GM12878 (cell line): ENCODE results near the gene PATJ. TPM values are rescaled to one million over a fixed set of nuclear protein-coding genes. Genes with fewer than 3 reads are reported as not detected.

ENCODE experiments used
- ATAC-seq: fragments of 200-7000 bp; cut with Tn5 transposase; 3 replicates; pipeline ENCODE4 v1.9.1; 2020; ENCODE audit warnings: mild to moderate bottlenecking, moderate library complexity
- BruUV-seq: library from RNA; stranded (reverse); fragments of 400-500 nt; replicated peaks from 2 replicates; lab custom pipeline; 2021; lab: Mats Ljungman, UMichigan
- CTCF ChIA-PET: fragments of 300-600 bp; sonication (Branson Sonifier 250); formaldehyde crosslinking; extraction: SDS; loops from one replicate; lab custom pipeline; 2021; ENCODE audit warnings: inconsistent platforms; lab: Yijun Ruan, JAX
- POLR2A ChIA-PET: fragments of 350-600 bp; formaldehyde crosslinking; extraction: SDS; loops from one replicate; lab custom pipeline; 2021; ENCODE audit warnings: inconsistent platforms; lab: Charles Lee
- RAD21 ChIA-PET: fragments of 300-600 bp; sonication (Branson Sonifier 250); formaldehyde crosslinking; loops from one replicate; lab custom pipeline; 2023; ENCODE audit warnings: antibody characterized with exemption; ENCODE audit not compliant: unreplicated experiment; lab: Charles Lee
- SMC1A ChIA-PET: fragments of 300-600 bp; sonication (Branson Sonifier 250); formaldehyde crosslinking; loops from one replicate; lab custom pipeline; 2023; ENCODE audit not compliant: unreplicated experiment, uncharacterized antibody; lab: Charles Lee
- DNase-seq: peaks from one replicate; pipeline ENCODE4 v3.0.0-alpha.2; 2011; ENCODE audit warnings: low read depth, low spot score
- FAIRE-seq: peaks from 3 replicates; lab custom pipeline; 2011; peaks lifted over from hg19 to GRCh38; lab: Jason Lieb, UNC
- H2AFZ ChIP-seq: 2 replicates; pipeline ENCODE4 v1.6.0; 2011; ENCODE audit warnings: low read depth, low read length, control low read depth; ENCODE audit not compliant: control insufficient read depth
- H3K27ac ChIP-seq: 2 replicates; pipeline ENCODE4 v1.5.1; 2011; ENCODE audit warnings: control low read depth; ENCODE audit not compliant: control insufficient read depth, insufficient read depth
- H3K27me3 ChIP-seq, 2 experiments: replicated peaks in 1 of 2; 2 replicates each; pipeline versions ENCODE4 v1.6.0 to v1.6.1; 2011; ENCODE audit warnings: low read length in 1 of 2; ENCODE audit not compliant: control insufficient read depth in 2 of 2, insufficient read depth in 2 of 2
- H3K36me3 ChIP-seq, 2 experiments: 2 replicates each; pipeline ENCODE4 v1.5.1; 2011; ENCODE audit warnings: low read length in 1 of 2; ENCODE audit not compliant: control insufficient read depth in 2 of 2, insufficient read depth in 2 of 2
- H3K4me1 ChIP-seq: 2 replicates; pipeline ENCODE4 v1.6.1; 2011; ENCODE audit warnings: mild to moderate bottlenecking, low read length, moderate library complexity, mixed read lengths; ENCODE audit not compliant: control insufficient read depth, insufficient read depth
- H3K4me2 ChIP-seq: 2 replicates; pipeline ENCODE4 v1.6.0; 2011; ENCODE audit warnings: control low read depth; ENCODE audit not compliant: control insufficient read depth, insufficient read depth
- H3K4me3 ChIP-seq: fragments of 200-600 bp; sonication (generic); 2 replicates; pipeline ENCODE4 v1.5.1; 2016
- H3K79me2 ChIP-seq: 2 replicates; pipeline ENCODE4 v1.6.0; 2011; ENCODE audit warnings: low read length; ENCODE audit not compliant: control insufficient read depth, insufficient read depth
- H3K9ac ChIP-seq: 2 replicates; pipeline ENCODE4 v1.8.0; 2011; ENCODE audit warnings: low read length, control low read depth, mixed read lengths; ENCODE audit not compliant: control insufficient read depth, insufficient read depth
- H3K9me3 ChIP-seq: replicated peaks from 3 replicates; pipeline ENCODE4 v1.5.1; 2011; ENCODE audit warnings: mild to moderate bottlenecking, low read length; ENCODE audit not compliant: control insufficient read depth, insufficient read depth
- H4K20me1 ChIP-seq: 2 replicates; pipeline ENCODE4 v1.6.0; 2011; ENCODE audit not compliant: control insufficient read depth, insufficient read depth
- CBX3 ChIP-seq: fragments of 200-600 bp; sonication (generic); IDR thresholded peaks from 2 replicates; pipeline ENCODE4 v1.6.1; 2016; ENCODE audit warnings: low read depth, borderline replicate concordance
- E4F1 ChIP-seq: fragments of 450-650 bp; IDR thresholded peaks from 2 replicates; pipeline ENCODE4 v1.6.1; 2018; ENCODE audit warnings: borderline replicate concordance, mild to moderate bottlenecking; ENCODE audit not compliant: partially characterized antibody
- ELK1 ChIP-seq: IDR thresholded peaks from 2 replicates; pipeline ENCODE4 v1.6.1; 2012; ENCODE audit warnings: low read depth, low read length, improper control_type of control experiment
- HSF1 ChIP-seq: fragments of 150-350 bp; IDR thresholded peaks from 2 replicates; pipeline ENCODE4 v1.6.1; 2014; ENCODE audit warnings: mild to moderate bottlenecking, low read depth, low read length
- MXI1 ChIP-seq: fragments of 150-350 bp; IDR thresholded peaks from 2 replicates; pipeline ENCODE4 v1.6.1; 2011; ENCODE audit warnings: low read depth, mild to moderate bottlenecking, inconsistent platforms, low read length, improper control_type of control experiment
- NRF1 ChIP-seq: conservative IDR thresholded peaks from 2 replicates; pipeline ENCODE4 v1.6.1; 2011; ENCODE audit warnings: mild to moderate bottlenecking, low read depth, low read length, improper control_type of control experiment
- POLR2AphosphoS2 ChIP-seq: IDR thresholded peaks from 2 replicates; pipeline ENCODE4 v1.6.1; 2011; ENCODE audit warnings: low read depth, mild to moderate bottlenecking, low read length, improper control_type of control experiment, moderate library complexity
- RAD51 ChIP-seq: fragments of 450-650 bp; IDR thresholded peaks from 2 replicates; pipeline ENCODE4 v1.6.1; 2016; ENCODE audit warnings: moderate library complexity, mild to moderate bottlenecking, inconsistent platforms
- SIN3A ChIP-seq: IDR thresholded peaks from 2 replicates; pipeline ENCODE4 v1.6.1; 2012; ENCODE audit warnings: low read depth, low read length, improper control_type of control experiment
- SIX5 ChIP-seq: IDR thresholded peaks from 2 replicates; pipeline ENCODE4 v1.6.1; 2011; ENCODE audit warnings: mild to moderate bottlenecking, low read depth, low read length, moderate library complexity; ENCODE audit not compliant: severe bottlenecking
- SREBF2 ChIP-seq: IDR thresholded peaks from 2 replicates; pipeline ENCODE4 v1.6.1; 2012; ENCODE audit warnings: mild to moderate bottlenecking, low read length
- STAT1 ChIP-seq: fragments of 450-650 bp; conservative IDR thresholded peaks from 2 replicates; pipeline ENCODE4 v1.6.1; 2014; ENCODE audit warnings: antibody characterized with exemption, mild to moderate bottlenecking
- TARDBP ChIP-seq: IDR thresholded peaks from 2 replicates; pipeline ENCODE4 v1.6.1; 2016; ENCODE audit warnings: borderline replicate concordance
- ZBTB4 ChIP-seq: fragments of 450-650 bp; formaldehyde crosslinking; IDR thresholded peaks from 2 replicates; pipeline ENCODE4 v1.4.0; 2022; ENCODE audit warnings: mild to moderate bottlenecking, moderate library complexity
- in situ Hi-C: fragments of 300-500 bp; cut with MboI; formaldehyde crosslinking; loops from 9 replicates; pipeline ENCODE4 v1.14.3; 2018; ENCODE audit warnings: mixed read lengths
- intact Hi-C: fragments of 100-400 bp; cut with micrococcal nuclease; formaldehyde crosslinking; loops from one replicate; pipeline ENCODE4 v1.14.2; 2022; ENCODE audit not compliant: unreplicated experiment
- polyA plus RNA-seq, 11 experiments: library from polyadenylated mRNA; depleted of rRNA in 4 of 11; unstranded in 6 of 11; stranded (reverse) in 5 of 11; fragments of >200 nt; fragmentation: Nextera tagmentation in 4 of 11; fragmentation: Illumina TruSeq in 1 of 11; extraction: Ambion mirVana in 4 of 11; extraction: Trizol in 1 of 11; gene quantifications; 1 replicate in 1 of 11; 2 replicates in 10 of 11; pipeline versions ENCODE4 v1.2.1 to v1.2.3, GENCODE V29; 2011 to 2016; ENCODE audit warnings: inconsistent platforms in 2 of 11, missing spikeins in 2 of 11, low read depth in 1 of 11
- total RNA-seq, 4 experiments: library from RNA; depleted of rRNA in 3 of 4; stranded (reverse); fragments of >200 nt in 3 of 4; fragmentation: Illumina TruSeq in 1 of 4; extraction: Trizol in 1 of 4; gene quantifications; 2 replicates each; pipeline versions ENCODE4 v1.2.1 to v1.2.3, GENCODE V29; 2013 to 2021

PATJ gene
- total and polyA plus RNA-seq, 10 of the 15 experiments (the other 5 are each of a cell fraction or from before 2014, with no cell fraction given), result 2.8 to 13.9 (median 6.9) TPM

- Histone ChIP-seq H3K4me3 (no peak overlapping the region), H3K27me3 (no peaks in the 10 kb centered on the region), H2AFZ (no peak overlapping the region), H4K20me1 (no peaks in the 10 kb centered on the region), H3K79me2 (no peaks in the 10 kb centered on the region), H3K36me3 (no peaks in the 10 kb centered on the region), H3K9ac (no peak overlapping the region), H3K9me3 (no peaks in the 10 kb centered on the region), H3K4me2 (no peak overlapping the region), H3K4me1 (no peaks in the 10 kb centered on the region)
- intact Hi-C loops (no loop called here), in situ Hi-C loops (no loop called here)
- ATAC-seq (no peak), DNase-seq (no peak), FAIRE-seq (no peak)
- CTCF ChIA-PET, result no interaction called here
- no TSS peak for BruUV-seq
- SMC1A ChIA-PET, result no interaction called here
- POLR2A ChIA-PET, result no interaction called here
- TF ChIP-seq CBX3, result no peak
- TF ChIP-seq POLR2AphosphoS2, result no peak
- TF ChIP-seq MXI1, result no peak
- TF ChIP-seq ZBTB4 (CRISPR knock-in tag), result no peak
- no peak for TF ChIP-seq SIN3A
- TF ChIP-seq HSF1, result no peak
- TF ChIP-seq RAD51, result no peak
- TF ChIP-seq STAT1, result no peak
- TF ChIP-seq SREBF2, result no peak
- no peak for TF ChIP-seq E4F1
- TF ChIP-seq SIX5, result no peak
- no peak for TF ChIP-seq ELK1
- no peak for TF ChIP-seq TARDBP
- TF ChIP-seq NRF1, result no peak
- TF ChIP-seq, all 136 proteins: peak for 0
- no peak overlapping the region for H3K27ac ChIP-seq
- RAD21 ChIA-PET, result no interaction called here
These were observed 167.8 kb downstream of the PATJ start for GRCh38 chr1:61910035-61910434.
